ENCODE data around the gene NCCRP1. TPM values are rescaled to one million over a fixed set of nuclear protein-coding genes. Genes with fewer than 3 reads are reported as not detected.
"Not testable (repeated sequence)": the region's sequence is repeated elsewhere in the genome, so short reads cannot be mapped to it uniquely, and the experiment has no call there.

The NCCRP1 gene
- total RNA-seq, 1 donor from 2014 or later, result 0.86 TPM

DNA sequence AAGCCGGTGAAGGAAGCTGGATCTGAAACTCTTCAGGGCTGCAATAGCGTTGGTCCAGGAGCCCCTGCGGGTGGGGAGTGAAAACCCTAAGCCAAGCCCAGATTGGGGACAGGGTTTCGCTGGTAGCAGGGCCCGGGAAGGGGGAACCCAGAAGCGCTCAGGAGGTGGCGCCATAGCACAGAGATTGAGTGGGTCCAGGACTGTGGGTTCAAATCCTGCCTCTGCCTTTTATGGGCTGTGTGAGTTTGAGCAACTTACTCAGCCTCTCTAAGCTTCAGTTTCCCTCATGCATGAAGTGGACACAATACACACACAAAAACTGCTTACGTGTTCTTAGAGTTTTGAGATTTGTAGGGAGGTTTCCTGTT lies 15.6 kb downstream of the NCCRP1 start:
- ATAC-seq, result peak; percentile 73 to 82
- Histone ChIP-seq H3K27ac (no peak overlapping the region), H3K4me1 (no peaks in the 10 kb centered on the region), H3K27me3 (ENCODE audit: low read depth) (peaks cover 8% of the 10 kb centered on the region), H3K4me3 (no peak overlapping the region), H3K9me3 (no peaks in the 10 kb centered on the region), H3K36me3 (no peaks in the 10 kb centered on the region)
- DNase-seq, result peak; percentile 60
- intact Hi-C loops (cut with DNase I), result no loop called here
- TF ChIP-seq, protein P1, sequence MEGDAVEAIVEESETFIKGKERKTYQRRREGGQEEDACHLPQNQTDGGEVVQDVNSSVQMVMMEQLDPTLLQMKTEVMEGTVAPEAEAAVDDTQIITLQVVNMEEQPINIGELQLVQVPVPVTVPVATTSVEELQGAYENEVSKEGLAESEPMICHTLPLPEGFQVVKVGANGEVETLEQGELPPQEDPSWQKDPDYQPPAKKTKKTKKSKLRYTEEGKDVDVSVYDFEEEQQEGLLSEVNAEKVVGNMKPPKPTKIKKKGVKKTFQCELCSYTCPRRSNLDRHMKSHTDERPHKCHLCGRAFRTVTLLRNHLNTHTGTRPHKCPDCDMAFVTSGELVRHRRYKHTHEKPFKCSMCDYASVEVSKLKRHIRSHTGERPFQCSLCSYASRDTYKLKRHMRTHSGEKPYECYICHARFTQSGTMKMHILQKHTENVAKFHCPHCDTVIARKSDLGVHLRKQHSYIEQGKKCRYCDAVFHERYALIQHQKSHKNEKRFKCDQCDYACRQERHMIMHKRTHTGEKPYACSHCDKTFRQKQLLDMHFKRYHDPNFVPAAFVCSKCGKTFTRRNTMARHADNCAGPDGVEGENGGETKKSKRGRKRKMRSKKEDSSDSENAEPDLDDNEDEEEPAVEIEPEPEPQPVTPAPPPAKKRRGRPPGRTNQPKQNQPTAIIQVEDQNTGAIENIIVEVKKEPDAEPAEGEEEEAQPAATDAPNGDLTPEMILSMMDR (IDR thresholded peaks at IDR 0.05), result peak; percentile 49

DNA sequence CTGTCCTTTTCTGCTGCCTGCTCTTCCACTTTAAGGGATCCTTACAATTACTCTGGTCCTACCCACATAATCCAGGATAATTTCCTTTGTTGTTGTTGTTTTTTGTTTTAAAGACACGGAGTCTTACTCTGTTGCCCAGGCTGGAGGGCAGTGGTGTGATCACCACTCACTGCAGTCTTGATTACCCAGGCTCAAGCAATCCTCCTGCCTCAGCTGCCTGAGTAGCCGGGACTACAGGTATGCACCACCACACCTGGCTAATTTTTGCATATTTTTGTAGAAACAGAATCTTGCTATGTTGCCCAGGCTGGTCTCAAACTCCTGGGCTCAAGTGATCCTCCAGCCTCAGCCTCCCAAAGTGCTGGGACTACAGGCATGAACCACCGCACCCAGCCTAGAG lies 18.6 kb downstream of the NCCRP1 start:
- DNase-seq; H3K9me3 ChIP-seq; H3K4me3 ChIP-seq; H3K4me1 ChIP-seq; ATAC-seq; intact Hi-C loops (cut with DNase I); H3K27me3 ChIP-seq (ENCODE audit: low read depth); H3K27ac ChIP-seq; H3K36me3 ChIP-seq: not testable (repeated sequence)

DNA sequence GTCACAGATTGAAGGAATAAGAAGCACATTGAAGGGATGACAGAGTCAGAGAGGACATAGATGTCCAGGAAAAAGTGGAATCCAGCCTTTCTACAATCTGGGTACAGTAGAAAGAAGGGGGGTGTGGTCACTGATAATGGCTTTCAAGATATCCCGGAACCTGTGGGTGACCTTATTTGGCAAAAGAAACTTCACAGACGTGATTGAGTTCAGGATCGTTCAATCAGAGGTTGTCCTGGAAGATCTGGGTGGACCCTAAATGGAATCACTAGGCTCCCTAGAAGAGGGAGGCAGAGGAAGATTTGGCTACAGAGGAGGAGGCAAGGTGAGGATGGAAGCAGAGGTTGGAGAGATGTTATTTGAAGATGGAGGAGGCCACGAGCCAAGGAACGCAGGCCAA lies 20.3 kb downstream of the NCCRP1 start:
- no peaks in the 10 kb centered on the region for H3K9me3 ChIP-seq
- H3K4me1 ChIP-seq, result no peaks in the 10 kb centered on the region
- TF ChIP-seq, protein P1 (IDR thresholded peaks at IDR 0.05), result no peak
- H3K27me3 ChIP-seq (ENCODE audit: low read depth), result peaks cover 8% of the 10 kb centered on the region
- no peak overlapping the region for H3K27ac ChIP-seq
- no peak overlapping the region for H3K4me3 ChIP-seq
- intact Hi-C loops (cut with DNase I), result no loop called here
- H3K36me3 ChIP-seq, result no peaks in the 10 kb centered on the region
- no peak for ATAC-seq
- DNase-seq, result no peak

DNA sequence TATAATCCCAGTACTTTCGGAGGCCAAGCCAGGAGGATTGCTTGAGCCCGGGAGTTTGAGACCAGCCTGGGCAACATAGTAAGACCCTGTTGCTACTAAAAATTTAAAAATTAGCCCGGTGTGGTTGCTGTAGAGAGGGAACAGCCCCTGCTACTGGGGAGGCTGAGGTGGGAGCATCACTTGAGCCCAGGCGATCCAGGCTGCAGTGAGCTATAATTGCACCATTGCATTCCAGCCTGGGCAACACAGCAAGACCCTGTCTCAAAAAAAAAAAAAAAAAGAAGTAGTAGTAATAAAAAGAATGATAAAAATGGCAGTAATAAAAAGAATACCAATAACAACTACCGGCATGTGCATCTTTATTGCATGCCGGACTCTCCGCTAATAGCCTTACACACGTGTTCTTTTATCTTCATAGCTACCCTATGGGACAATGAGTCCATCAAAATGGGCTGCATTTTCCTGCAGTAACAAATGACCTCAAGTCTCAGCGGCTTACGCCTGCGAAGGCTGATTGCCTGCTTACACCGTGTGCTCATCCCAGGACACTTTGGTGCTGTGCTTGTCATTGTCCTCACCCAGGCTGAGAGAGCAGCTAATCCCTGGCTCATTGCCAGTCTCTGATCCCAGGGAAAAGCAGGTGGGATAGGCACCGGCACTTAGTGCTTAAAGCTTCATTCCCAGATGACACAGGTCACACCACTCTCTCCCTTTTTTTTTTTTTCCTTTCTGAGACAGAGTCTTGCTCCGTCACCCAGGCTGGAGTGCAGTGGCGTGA lies 21.7 kb downstream of the NCCRP1 start:
- intact Hi-C loops (cut with DNase I), result no loop called here
- Histone ChIP-seq H3K27ac (peak overlapping the region; percentile 24), H3K36me3 (no peaks in the 10 kb centered on the region), H3K9me3 (no peaks in the 10 kb centered on the region), H3K27me3 (ENCODE audit: low read depth) (peaks cover 8% of the 10 kb centered on the region), H3K4me3 (no peak overlapping the region), H3K4me1 (no peaks in the 10 kb centered on the region)
- ATAC-seq (no peak), DNase-seq (no peak)
- TF ChIP-seq, protein P1 (IDR thresholded peaks at IDR 0.05), result no peak

DNA sequence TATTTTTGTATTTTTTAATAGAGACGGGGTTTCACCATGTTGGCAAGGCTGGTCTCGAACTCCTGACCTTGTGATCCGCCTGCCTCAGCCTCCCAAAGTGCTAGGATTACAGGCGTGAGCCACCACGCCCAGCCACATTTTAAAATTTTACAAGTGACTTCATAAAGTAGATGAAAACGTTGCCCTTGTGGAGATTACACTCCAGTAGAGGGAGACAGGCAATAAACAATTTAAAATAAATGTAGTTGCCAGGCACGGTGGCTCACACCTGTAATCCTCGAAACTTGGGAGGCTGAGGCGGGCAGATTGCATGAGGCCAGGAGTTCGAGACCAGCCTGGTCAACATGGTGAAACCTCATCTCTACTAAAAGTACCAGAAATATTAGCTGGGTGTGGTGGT lies 22.3 kb downstream of the NCCRP1 start:
- H3K27ac ChIP-seq; intact Hi-C loops (cut with DNase I); H3K4me1 ChIP-seq; ATAC-seq; H3K4me3 ChIP-seq; H3K9me3 ChIP-seq; DNase-seq; H3K36me3 ChIP-seq: not testable (repeated sequence)
- H3K27me3 ChIP-seq (ENCODE audit: low read depth), result peaks cover 15% of the 10 kb centered on the region

DNA sequence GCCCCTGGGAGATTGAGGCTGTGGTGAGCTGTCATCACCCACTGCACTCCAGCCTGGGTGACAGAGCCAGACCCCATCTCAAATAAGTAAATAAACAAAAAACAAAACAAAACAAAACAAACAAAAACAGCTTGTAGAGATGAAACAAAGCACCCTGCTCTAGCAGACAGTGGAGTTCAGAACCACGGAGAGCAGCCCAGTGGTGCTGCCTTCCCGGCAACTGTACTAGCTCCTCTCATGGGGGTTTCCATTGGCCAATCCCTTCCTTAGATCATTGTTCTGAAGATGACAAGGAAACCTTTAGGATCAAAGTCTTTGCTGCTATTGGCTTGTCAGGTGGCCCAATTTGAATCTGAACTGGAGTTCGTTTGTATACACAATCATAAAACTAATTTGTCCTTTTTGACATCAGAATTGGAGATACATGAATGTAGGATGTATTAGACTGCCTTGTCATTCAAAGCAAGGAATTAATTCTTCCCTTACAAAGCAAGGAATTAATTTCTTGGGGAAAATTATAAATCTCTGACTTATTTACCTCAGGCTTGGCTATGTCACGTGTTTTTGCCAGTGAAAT lies 27.0 kb downstream of the NCCRP1 start:
- intact Hi-C loops (cut with DNase I), result no loop called here

More for the DNA sequence above, 27.0 kb downstream of the NCCRP1 start:
- Histone ChIP-seq H3K27me3 (ENCODE audit: low read depth) (peaks cover 9% of the 10 kb centered on the region), H3K36me3 (no peaks in the 10 kb centered on the region), H3K27ac (no peak overlapping the region), H3K4me1 (no peaks in the 10 kb centered on the region), H3K4me3 (no peak overlapping the region), H3K9me3 (no peaks in the 10 kb centered on the region)
- DNase-seq, result no peak
- TF ChIP-seq, protein P1 (IDR thresholded peaks at IDR 0.05), result no peak
- ATAC-seq, result no peak

Measured in lower lobe of right lung (tissue), 2 donors.